Motor neuron (in vitro differentiated cells): ENCODE data around the gene PRG3. TPM values are rescaled to one million over a fixed set of nuclear protein-coding genes. Genes with fewer than 3 reads are reported as not detected.
"Not testable (repeated sequence)": the region's sequence is repeated elsewhere in the genome, so short reads cannot be mapped to it uniquely, and the experiment has no call there.

Source experiments
- ATAC-seq, 8 experiments: fragments of 200-7000 bp; cut with Tn5 transposase; replicated peaks in 6 of 8; 2 replicates each; pipeline ENCODE4 v1.8.0; 2021; ENCODE audit warnings: mild to moderate bottlenecking in 8 of 8, moderate library complexity in 8 of 8
- H3K27ac ChIP-seq, 2 donors: fragments of 250-450 bp; sonication (Bioruptor Pico); 2 replicates each; pipeline ENCODE4 v1.9.0; 2021; ENCODE audit warnings: antibody characterized with exemption in 2 of 2, mild to moderate bottlenecking in 2 of 2, moderate library complexity in 1 of 2
- H3K4me1 ChIP-seq, 2 donors: fragments of 250-450 bp; sonication (Bioruptor Pico); replicated peaks in 1 of 2; 2 replicates each; pipeline ENCODE4 v1.6.1; 2021; ENCODE audit warnings: antibody characterized with exemption in 2 of 2, mild to moderate bottlenecking in 2 of 2, moderate library complexity in 1 of 2
- H3K4me3 ChIP-seq, 5 donors: fragments of 250-450 bp; sonication (Bioruptor Pico); 2 replicates each; pipeline ENCODE4 v1.9.0; 2021; ENCODE audit warnings: antibody characterized with exemption in 5 of 5, mild to moderate bottlenecking in 5 of 5, moderate library complexity in 4 of 5
- WGBS, 10 experiments: fragments of 450-650 bp; shearing (Covaris generic); methylation state at CpG; one replicate each; pipeline ENCODE4 v1.0.0; 2022; 5-methylcytosine and 5-hydroxymethylcytosine counted together
- in situ Hi-C, 9 experiments: fragments of 400-800 bp; cut with MboI; loops; one replicate each; pipeline ENCODE4 v1.15.0; 2021; ENCODE audit warnings: low sequenced_read_pairs in 9 of 9, low pct_unique_long_range_greater_than_20kb in 2 of 9; ENCODE audit not compliant: unreplicated experiment in 9 of 9
- total RNA-seq, 8 experiments: library from RNA; unstranded; fragments of 300-600 nt; gene quantifications; 2 replicates each; pipeline versions ENCODE4 v1.2.3 to v1.2.4, GENCODE V29; 2022

The PRG3 gene
- total RNA-seq, 8 experiments from 2014 or later: not detected

GRCh38 chr11:57336856-57337255 lies 44.1 kb downstream of the PRG3 start:
- H3K4me1 ChIP-seq: peaks cover 41 to 45% of the 10 kb centered on the region in 2 donors
- not testable (repeated sequence) for H3K27ac ChIP-seq, ATAC-seq, H3K4me3 ChIP-seq
- in situ Hi-C loops: loop anchor here in 2 of 9 experiments (25.0 kb wide), 2 partner anchors 125 to 175 kb away; partner anchors contain the start of genes RTN4RL2 (in 1 of the 2) and SLC43A1 (in 1 of the 2)
- WGBS, 10 experiments: 80 to 100% (median 92%) methylated on average over 2 to 6 of the region's 6 CpGs; no CpG with 5 or more reads in 3 of the 10 experiments

- peaks cover 38 to 45% of the 10 kb centered on the region in 2 donors for H3K4me1 ChIP-seq
- in situ Hi-C loops: loop anchor here in 2 of 9 experiments (25.0 kb wide), 2 partner anchors 126 to 176 kb away; partner anchors contain the start of genes RTN4RL2 (in 1 of the 2) and SLC43A1 (in 1 of the 2)
- WGBS, 10 experiments: 42 to 100% (median 67%) methylated on average over 1 to 10 of the region's 12 CpGs; no CpG with 5 or more reads in 1 of the 10 experiments
- H3K27ac ChIP-seq: peak overlapping the region; percentile 92 to 95
- H3K4me3 ChIP-seq: peak overlapping the region; percentile 77 to 99 (median 91)
- peak in 2 of 8 experiments; percentile 7 to 10 for ATAC-seq
These were observed 44.8 kb downstream of the PRG3 start for GRCh38 chr11:57336111-57336666.

GRCh38 chr11:57335343-57336110 lies 45.4 kb downstream of the PRG3 start, which contains the start of gene SSRP1:
TSS of gene SSRP1 (minus strand) at chr11:57335892. CDS start at chr11:57335121, 771 bp downstream.
- Histone ChIP-seq H3K4me3 (peak within 1 kb of the TSS; percentile 77 to 99 (median 91)), H3K27ac (peak within 1 kb of the TSS; percentile 92 to 95), H3K4me1 (peaks cover 33 to 41% of the 10 kb centered on the region in 2 donors)
- 0 to 8% (median 0%) methylated on average over 2 to 7 of the region's 69 CpGs; no CpG with 5 or more reads in 5 of the 10 experiments for WGBS, 10 experiments
- ATAC-seq: peak; percentile 74 to 97 (median 84)
- in situ Hi-C loops: loop anchor here in 2 of 9 experiments (25.0 kb wide), 2 partner anchors 127 to 177 kb away; partner anchors contain the start of genes RTN4RL2 (in 1 of the 2) and SLC43A1 (in 1 of the 2)

GRCh38 chr11:57335023-57335342 lies 46.0 kb downstream of the PRG3 start:
- ATAC-seq: no peak
- 0 to 5% (median 0%) methylated on average over 2 to 6 of the region's 7 CpGs; no CpG with 5 or more reads in 6 of the 10 experiments for WGBS, 10 experiments
- Histone ChIP-seq H3K4me1 (peaks cover 31 to 38% of the 10 kb centered on the region in 2 donors), H3K4me3 (peak overlapping the region; percentile 77 to 99 (median 91)), H3K27ac (peak overlapping the region; percentile 92 to 95)
- in situ Hi-C loops: loop anchor here in 2 of 9 experiments (25.0 kb wide), 2 partner anchors 127 to 177 kb away; partner anchors contain the start of genes RTN4RL2 (in 1 of the 2) and SLC43A1 (in 1 of the 2)

GRCh38 chr11:57332694-57333440 lies 48.1 kb downstream of the PRG3 start:
- no peak for ATAC-seq
- Histone ChIP-seq H3K27ac (no peak overlapping the region), H3K4me1 (peaks cover 18 to 22% of the 10 kb centered on the region in 2 donors), H3K4me3 (no peak overlapping the region)
- in situ Hi-C loops: loop anchor here in 2 of 9 experiments (25.0 kb wide), 2 partner anchors 129 to 179 kb away; partner anchors contain the start of genes RTN4RL2 (in 1 of the 2) and SLC43A1 (in 1 of the 2)
- 100% methylated on average over 1 to 5 of the region's 11 CpGs; no CpG with 5 or more reads in 4 of the 10 experiments for WGBS, 10 experiments

- Histone ChIP-seq H3K4me3 (no peak overlapping the region), H3K4me1 (peaks cover 15% of the 10 kb centered on the region in 2 donors), H3K27ac (no peak overlapping the region)
- no peak for ATAC-seq
- 73 to 100% (median 97%) methylated on average over 1 to 7 of the region's 14 CpGs; no CpG with 5 or more reads in 3 of the 10 experiments for WGBS, 10 experiments
- in situ Hi-C loops: loop anchor here in 2 of 9 experiments (25.0 kb wide), 2 partner anchors 131 to 181 kb away; partner anchors contain the start of genes RTN4RL2 (in 1 of the 2) and SLC43A1 (in 1 of the 2)
These were observed 49.2 kb downstream of the PRG3 start for GRCh38 chr11:57331720-57332119.

- in situ Hi-C loops: loop anchor here in 2 of 9 experiments (25.0 kb wide), 2 partner anchors 132 to 182 kb away; partner anchors contain the start of genes RTN4RL2 (in 1 of the 2) and SLC43A1 (in 1 of the 2)
- no peak overlapping the region for H3K27ac ChIP-seq
- ATAC-seq: no peak
- 80 to 100% (median 98%) methylated on average over 1 to 6 of the region's 9 CpGs; no CpG with 5 or more reads in 4 of the 10 experiments for WGBS, 10 experiments
- no peak overlapping the region for H3K4me3 ChIP-seq
- peaks cover 17% of the 10 kb centered on the region in 2 donors for H3K4me1 ChIP-seq
These were observed 50.9 kb downstream of the PRG3 start for GRCh38 chr11:57330029-57330428.

- in situ Hi-C loops: loop anchor here in 2 of 9 experiments (25.0 kb wide), 2 partner anchors 135 to 185 kb away; partner anchors contain the start of genes RTN4RL2 (in 1 of the 2) and SLC43A1 (in 1 of the 2)
- Histone ChIP-seq H3K27ac (no peak overlapping the region), H3K4me3 (no peak overlapping the region), H3K4me1 (peaks cover 16 to 18% of the 10 kb centered on the region in 2 donors)
- WGBS, 10 experiments: 95 to 100% (median 100%) methylated on average over 1 to 5 of the region's 5 CpGs; no CpG with 5 or more reads in 4 of the 10 experiments
- ATAC-seq: no peak
These were observed 53.2 kb downstream of the PRG3 start for GRCh38 chr11:57327721-57328120.

Other genes starting within 250 kb of the PRG3 start
- gene LRRC55, start 199.2 kb downstream of the PRG3 start, total RNA-seq: 10 to 100 TPM in 1 of 8 experiments, 1 to 10 TPM in 4, under 1 TPM in 3; 0.10 to 12.4 (median 5.7) TPM
- gene APLNR, start 143.9 kb downstream of the PRG3 start, total RNA-seq: 1 to 10 TPM in 2 of 8 experiments, under 1 TPM in 6; 0.09 to 3.1 (median 0.48) TPM
- gene TNKS1BP1, start 56.2 kb downstream of the PRG3 start, total RNA-seq: 100 to 1,000 TPM in 2 of 8 experiments, 10 to 100 TPM in 6; 28.4 to 104 (median 55.4) TPM
- 100 to 1,000 TPM in 4 of 8 experiments, 10 to 100 TPM in 4; 64.9 to 164 (median 101) TPM for gene SSRP1, start 45.3 kb downstream of the PRG3 start, total RNA-seq
- gene P2RX3, start 42.8 kb downstream of the PRG3 start, total RNA-seq: 100 to 1,000 TPM in 3 of 8 experiments, 10 to 100 TPM in 1, under 1 TPM in 2, not detected in 2; 0.36 to 153 (median 99.5) TPM
- gene PRG2, start 9.5 kb upstream of the PRG3 start, total RNA-seq: 1 to 10 TPM in 1 of 8 experiments, under 1 TPM in 2, not detected in 5; 0.18 to 1.1 (median 0.29) TPM
- gene SLC43A3, start 46.0 kb upstream of the PRG3 start, total RNA-seq: 10 to 100 TPM in 2 of 8 experiments, 1 to 10 TPM in 4, under 1 TPM in 2; 0.43 to 25.8 (median 3.0) TPM
- 10 to 100 TPM in 1 of 8 experiments, 1 to 10 TPM in 6, under 1 TPM in 1; 0.25 to 11.6 (median 5.8) TPM for gene RTN4RL2, start 79.4 kb upstream of the PRG3 start, total RNA-seq
- 10 to 100 TPM in 2 of 8 experiments, 1 to 10 TPM in 4, under 1 TPM in 2; 0.32 to 13.7 (median 2.1) TPM for gene SLC43A1, start 134.6 kb upstream of the PRG3 start, total RNA-seq
- gene TIMM10, start 149.6 kb upstream of the PRG3 start, total RNA-seq: 10 to 100 TPM; 28.3 to 86.7 (median 58.9) TPM
- under 1 TPM in 7 of 8 experiments, not detected in 1; 0.25 to 0.60 (median 0.42) TPM for gene SMTNL1, start 156.4 kb upstream of the PRG3 start, total RNA-seq
- 100 to 1,000 TPM in 2 of 8 experiments, 10 to 100 TPM in 6; 22.6 to 177 (median 52.5) TPM for gene UBE2L6, start 186.5 kb upstream of the PRG3 start, total RNA-seq
- gene SERPING1, start 216.5 kb upstream of the PRG3 start, total RNA-seq: 10 to 100 TPM in 4 of 8 experiments, 1 to 10 TPM in 4; 1.7 to 35.1 (median 9.9) TPM